GM12891 (cell line): Measurements from ENCODE around the gene LLPH.

Experiments
- POLR2A ChIP-seq: IDR thresholded peaks from 2 replicates; pipeline ENCODE4 v1.6.1; 2011; ENCODE audit warnings: low read depth, low read length, control low read depth
- TAF1 ChIP-seq: IDR thresholded peaks from 2 replicates; pipeline ENCODE4 v1.6.1; 2011; ENCODE audit warnings: low read depth, low read length, control low read depth

DNA sequence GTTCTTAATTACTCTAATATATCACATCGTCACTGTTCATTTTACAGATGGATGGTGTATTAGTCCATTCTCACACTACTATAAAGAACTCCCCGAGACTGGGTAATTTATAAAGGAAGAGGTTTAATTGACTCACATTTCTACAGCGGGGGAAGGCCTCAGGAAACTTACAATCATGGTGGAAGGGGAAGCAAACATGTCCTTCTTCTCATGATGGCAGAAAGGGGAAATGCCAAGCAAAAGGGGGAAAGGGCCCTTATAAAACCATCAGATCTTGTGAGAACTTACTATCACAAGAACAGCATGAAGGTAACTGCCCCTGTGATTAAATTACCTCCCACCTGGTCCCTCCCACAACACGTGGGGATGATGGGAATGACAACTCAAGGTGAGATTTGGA is 32.7 kb upstream of the LLPH start:
- TF ChIP-seq TAF1 (no peak), POLR2A (no peak)
